Fibroblast of mammary gland (primary cell): ENCODE results near the gene FBXW8.
A peak's percentile ranks its signal among the peaks of the same experiment; 100 is the strongest.

Experiments used
- DNase-seq: peaks from one replicate; pipeline ENCODE4 v3.0.0-alpha.2; 2010; ENCODE audit warnings: low read depth
- H3K4me3 ChIP-seq: 2 replicates; pipeline ENCODE4 v1.5.1; 2011; ENCODE audit warnings: low read depth, mild to moderate bottlenecking, low read length, moderate library complexity; ENCODE audit not compliant: control insufficient read depth
- CTCF ChIP-seq: conservative IDR thresholded peaks from 2 replicates; pipeline ENCODE4 v1.5.1; 2011; ENCODE audit warnings: low read depth, low read length, inconsistent platforms; ENCODE audit not compliant: control insufficient read depth, insufficient read depth

FBXW8 gene

GRCh38 chr12:116954710-116955381, 44.1 kb downstream of the FBXW8 start:
- DNase-seq: no peak
- TF ChIP-seq CTCF: no peak
- no peak overlapping the region for H3K4me3 ChIP-seq

DNA sequence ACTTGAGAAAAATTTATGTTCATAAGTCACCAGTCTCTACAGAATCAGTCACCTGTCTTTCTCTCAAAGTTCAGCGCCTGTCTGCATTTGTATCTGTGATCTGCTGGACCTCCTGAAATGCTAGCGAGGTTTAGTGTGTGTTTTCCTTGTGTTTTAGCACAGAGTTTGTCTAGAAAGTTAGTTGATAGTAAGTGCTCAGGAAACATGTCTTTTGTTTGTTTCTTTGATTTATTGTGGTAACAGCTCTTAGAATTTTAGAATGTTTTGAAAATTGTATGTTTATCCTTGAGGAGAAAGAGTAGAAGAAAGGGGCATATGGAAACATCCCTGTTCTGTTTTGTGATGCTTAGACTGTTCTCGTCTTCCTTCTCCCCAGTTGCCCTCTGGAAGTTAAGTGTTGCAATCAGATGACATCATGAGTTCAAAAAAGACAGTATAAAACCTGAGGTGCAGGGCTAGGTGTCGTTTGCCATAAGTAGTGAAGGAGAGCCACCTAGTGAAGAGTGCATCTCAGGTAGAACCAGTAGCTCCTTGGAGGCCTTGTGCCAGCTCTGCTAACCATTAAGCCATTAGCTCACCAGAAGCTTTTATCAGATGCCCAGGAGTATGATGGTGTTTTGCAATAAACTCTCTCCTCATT, 44.8 kb downstream of the FBXW8 start:
- TF ChIP-seq CTCF: no peak

DNA sequence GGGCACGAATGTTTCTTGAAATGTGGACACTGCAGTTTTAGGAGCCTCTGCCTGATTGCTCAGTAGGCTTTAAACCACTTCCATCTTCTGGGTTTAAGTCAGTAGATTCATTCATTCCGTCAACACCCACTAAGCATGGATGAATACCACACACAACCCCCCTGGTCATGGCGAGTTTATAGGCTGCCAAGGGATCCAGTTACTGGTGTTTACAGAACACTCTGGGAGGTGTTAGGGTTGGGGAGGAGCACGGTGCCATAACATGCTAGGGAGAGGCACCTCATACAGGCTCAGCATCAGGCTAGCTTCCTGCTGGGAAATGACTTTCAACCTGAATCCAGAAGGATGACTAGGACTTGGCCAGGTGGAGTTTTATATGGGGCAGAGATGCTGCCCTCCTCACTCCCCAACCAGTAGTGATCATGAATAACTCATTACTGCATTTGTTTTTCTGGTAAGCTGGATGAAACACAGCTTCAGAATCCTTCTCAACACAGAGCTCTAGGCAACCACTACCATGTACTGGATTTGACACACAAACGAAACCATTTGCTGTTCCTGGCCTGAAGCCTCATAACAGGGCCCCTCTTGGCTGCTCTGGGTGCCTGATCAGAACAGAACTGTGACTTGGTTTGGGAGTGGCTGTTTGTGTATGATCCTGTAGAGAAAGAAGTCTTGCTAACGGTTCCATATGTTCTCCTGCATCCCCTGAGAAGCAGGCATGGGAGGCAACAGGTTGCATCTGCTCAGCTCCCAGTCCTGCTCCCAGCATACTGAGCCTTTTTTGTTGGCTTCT, 47.9 kb downstream of the FBXW8 start:
- TF ChIP-seq CTCF: no peak
- no peak overlapping the region for H3K4me3 ChIP-seq
- peak; percentile 15 for DNase-seq

More for the DNA sequence above, 44.8 kb downstream of the FBXW8 start:
- peak; percentile 53 for DNase-seq
- H3K4me3 ChIP-seq: no peak overlapping the region

- TF ChIP-seq CTCF: no peak
- no peak for DNase-seq
Measured at GRCh38 chr12:116959198-116959460, 48.4 kb downstream of the FBXW8 start.

GRCh38 chr12:116959845-116960514, 49.2 kb downstream of the FBXW8 start:
- H3K4me3 ChIP-seq: no peak overlapping the region
- DNase-seq: no peak
- no peak for TF ChIP-seq CTCF

More at GRCh38 chr12:116959198-116959460, 48.4 kb downstream of the FBXW8 start:
- no peak overlapping the region for H3K4me3 ChIP-seq

DNA sequence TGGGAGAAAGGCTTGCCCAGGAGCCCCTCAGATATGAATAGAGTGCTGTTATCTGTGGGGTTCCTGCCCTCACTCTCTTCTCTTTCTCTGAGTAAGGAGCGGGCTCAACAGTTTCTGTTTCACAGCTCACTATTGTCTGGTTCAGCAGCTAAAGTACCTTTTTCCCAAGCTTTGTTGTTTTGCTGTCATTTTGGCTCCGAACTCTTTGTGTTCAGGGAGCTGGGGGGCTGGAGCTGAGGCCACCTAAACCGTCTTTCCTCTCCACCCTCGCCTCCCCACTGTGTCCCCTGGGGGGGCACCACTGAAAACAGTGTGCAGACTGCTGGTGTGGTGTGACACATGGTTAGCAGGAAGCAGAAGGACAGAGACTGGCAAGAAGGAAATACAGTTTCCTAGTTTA, 51.4 kb downstream of the FBXW8 start:
- DNase-seq: no peak
- no peak for TF ChIP-seq CTCF
- H3K4me3 ChIP-seq: no peak overlapping the region
